K562 (cell line): Measurements from ENCODE around the gene CDC14B. TPM values are rescaled to one million over a fixed set of nuclear protein-coding genes. Genes with fewer than 3 reads are reported as not detected.

ENCODE experiments used
- polyA plus RNA-seq, 8 experiments: library from polyadenylated mRNA; depleted of rRNA in 4 of 8; stranded (reverse) in 5 of 8; unstranded in 3 of 8; fragments of >200 nt; fragmentation: Nextera tagmentation in 2 of 8; fragmentation: Illumina TruSeq in 1 of 8; extraction: Ambion mirVana in 2 of 8; extraction: Trizol in 1 of 8; gene quantifications; 2 replicates each; pipeline versions ENCODE4 v1.2.1 to v1.2.3, GENCODE V29; 2011 to 2014; ENCODE audit warnings: inconsistent platforms in 1 of 8, missing spikeins in 1 of 8
- total RNA-seq, 7 experiments: library from RNA; depleted of rRNA in 6 of 7; stranded (reverse); fragments of >200 nt in 6 of 7; fragmentation: Illumina TruSeq in 2 of 7; extraction: Trizol in 2 of 7; gene quantifications; 2 replicates each; pipeline versions ENCODE4 v1.2.1 to v1.2.3, GENCODE V29; 2011 to 2021; ENCODE audit warnings: low replicate concordance in 1 of 7
- TF ChIP-seq, protein P1 (sequence below): fragments of 450-650 bp; IDR thresholded peaks from 2 replicates; pipeline ENCODE4 v1.6.1; 2016; ENCODE audit warnings: mild to moderate bottlenecking, moderate library complexity

The CDC14B gene
- total and polyA plus RNA-seq, 9 of the 15 experiments (the other 6 are each of a cell fraction or from before 2014, with no cell fraction given), result 1.4 to 6.0 (median 3.8) TPM

GRCh38 chr9:96556701-96557461, 62.8 kb downstream of the CDC14B start (continued):
- TF ChIP-seq, protein P1, sequence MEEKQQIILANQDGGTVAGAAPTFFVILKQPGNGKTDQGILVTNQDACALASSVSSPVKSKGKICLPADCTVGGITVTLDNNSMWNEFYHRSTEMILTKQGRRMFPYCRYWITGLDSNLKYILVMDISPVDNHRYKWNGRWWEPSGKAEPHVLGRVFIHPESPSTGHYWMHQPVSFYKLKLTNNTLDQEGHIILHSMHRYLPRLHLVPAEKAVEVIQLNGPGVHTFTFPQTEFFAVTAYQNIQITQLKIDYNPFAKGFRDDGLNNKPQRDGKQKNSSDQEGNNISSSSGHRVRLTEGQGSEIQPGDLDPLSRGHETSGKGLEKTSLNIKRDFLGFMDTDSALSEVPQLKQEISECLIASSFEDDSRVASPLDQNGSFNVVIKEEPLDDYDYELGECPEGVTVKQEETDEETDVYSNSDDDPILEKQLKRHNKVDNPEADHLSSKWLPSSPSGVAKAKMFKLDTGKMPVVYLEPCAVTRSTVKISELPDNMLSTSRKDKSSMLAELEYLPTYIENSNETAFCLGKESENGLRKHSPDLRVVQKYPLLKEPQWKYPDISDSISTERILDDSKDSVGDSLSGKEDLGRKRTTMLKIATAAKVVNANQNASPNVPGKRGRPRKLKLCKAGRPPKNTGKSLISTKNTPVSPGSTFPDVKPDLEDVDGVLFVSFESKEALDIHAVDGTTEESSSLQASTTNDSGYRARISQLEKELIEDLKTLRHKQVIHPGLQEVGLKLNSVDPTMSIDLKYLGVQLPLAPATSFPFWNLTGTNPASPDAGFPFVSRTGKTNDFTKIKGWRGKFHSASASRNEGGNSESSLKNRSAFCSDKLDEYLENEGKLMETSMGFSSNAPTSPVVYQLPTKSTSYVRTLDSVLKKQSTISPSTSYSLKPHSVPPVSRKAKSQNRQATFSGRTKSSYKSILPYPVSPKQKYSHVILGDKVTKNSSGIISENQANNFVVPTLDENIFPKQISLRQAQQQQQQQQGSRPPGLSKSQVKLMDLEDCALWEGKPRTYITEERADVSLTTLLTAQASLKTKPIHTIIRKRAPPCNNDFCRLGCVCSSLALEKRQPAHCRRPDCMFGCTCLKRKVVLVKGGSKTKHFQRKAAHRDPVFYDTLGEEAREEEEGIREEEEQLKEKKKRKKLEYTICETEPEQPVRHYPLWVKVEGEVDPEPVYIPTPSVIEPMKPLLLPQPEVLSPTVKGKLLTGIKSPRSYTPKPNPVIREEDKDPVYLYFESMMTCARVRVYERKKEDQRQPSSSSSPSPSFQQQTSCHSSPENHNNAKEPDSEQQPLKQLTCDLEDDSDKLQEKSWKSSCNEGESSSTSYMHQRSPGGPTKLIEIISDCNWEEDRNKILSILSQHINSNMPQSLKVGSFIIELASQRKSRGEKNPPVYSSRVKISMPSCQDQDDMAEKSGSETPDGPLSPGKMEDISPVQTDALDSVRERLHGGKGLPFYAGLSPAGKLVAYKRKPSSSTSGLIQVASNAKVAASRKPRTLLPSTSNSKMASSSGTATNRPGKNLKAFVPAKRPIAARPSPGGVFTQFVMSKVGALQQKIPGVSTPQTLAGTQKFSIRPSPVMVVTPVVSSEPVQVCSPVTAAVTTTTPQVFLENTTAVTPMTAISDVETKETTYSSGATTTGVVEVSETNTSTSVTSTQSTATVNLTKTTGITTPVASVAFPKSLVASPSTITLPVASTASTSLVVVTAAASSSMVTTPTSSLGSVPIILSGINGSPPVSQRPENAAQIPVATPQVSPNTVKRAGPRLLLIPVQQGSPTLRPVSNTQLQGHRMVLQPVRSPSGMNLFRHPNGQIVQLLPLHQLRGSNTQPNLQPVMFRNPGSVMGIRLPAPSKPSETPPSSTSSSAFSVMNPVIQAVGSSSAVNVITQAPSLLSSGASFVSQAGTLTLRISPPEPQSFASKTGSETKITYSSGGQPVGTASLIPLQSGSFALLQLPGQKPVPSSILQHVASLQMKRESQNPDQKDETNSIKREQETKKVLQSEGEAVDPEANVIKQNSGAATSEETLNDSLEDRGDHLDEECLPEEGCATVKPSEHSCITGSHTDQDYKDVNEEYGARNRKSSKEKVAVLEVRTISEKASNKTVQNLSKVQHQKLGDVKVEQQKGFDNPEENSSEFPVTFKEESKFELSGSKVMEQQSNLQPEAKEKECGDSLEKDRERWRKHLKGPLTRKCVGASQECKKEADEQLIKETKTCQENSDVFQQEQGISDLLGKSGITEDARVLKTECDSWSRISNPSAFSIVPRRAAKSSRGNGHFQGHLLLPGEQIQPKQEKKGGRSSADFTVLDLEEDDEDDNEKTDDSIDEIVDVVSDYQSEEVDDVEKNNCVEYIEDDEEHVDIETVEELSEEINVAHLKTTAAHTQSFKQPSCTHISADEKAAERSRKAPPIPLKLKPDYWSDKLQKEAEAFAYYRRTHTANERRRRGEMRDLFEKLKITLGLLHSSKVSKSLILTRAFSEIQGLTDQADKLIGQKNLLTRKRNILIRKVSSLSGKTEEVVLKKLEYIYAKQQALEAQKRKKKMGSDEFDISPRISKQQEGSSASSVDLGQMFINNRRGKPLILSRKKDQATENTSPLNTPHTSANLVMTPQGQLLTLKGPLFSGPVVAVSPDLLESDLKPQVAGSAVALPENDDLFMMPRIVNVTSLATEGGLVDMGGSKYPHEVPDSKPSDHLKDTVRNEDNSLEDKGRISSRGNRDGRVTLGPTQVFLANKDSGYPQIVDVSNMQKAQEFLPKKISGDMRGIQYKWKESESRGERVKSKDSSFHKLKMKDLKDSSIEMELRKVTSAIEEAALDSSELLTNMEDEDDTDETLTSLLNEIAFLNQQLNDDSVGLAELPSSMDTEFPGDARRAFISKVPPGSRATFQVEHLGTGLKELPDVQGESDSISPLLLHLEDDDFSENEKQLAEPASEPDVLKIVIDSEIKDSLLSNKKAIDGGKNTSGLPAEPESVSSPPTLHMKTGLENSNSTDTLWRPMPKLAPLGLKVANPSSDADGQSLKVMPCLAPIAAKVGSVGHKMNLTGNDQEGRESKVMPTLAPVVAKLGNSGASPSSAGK, result peak; percentile 28; the same call in 1 of the 2 replicates
